SK-N-SH (cell line): Measurements from ENCODE around the gene TTC21A. TPM values are rescaled to one million over a fixed set of nuclear protein-coding genes. Genes with fewer than 3 reads are reported as not detected.

Experiments
- CTCF ChIA-PET: fragments of 300-600, 350-600 bp; formaldehyde crosslinking; extraction: SDS; loops from one replicate; lab custom pipeline; 2021; lab: Yijun Ruan, JAX
- POLR2A ChIA-PET: fragments of 350-600 bp; sonication (Branson Sonifier 250); formaldehyde crosslinking; extraction: SDS; loops from one replicate; lab custom pipeline; 2020; ENCODE audit warnings: antibody characterized with exemption, inconsistent platforms; lab: Yijun Ruan, JAX
- DNase-seq: peaks from one replicate; pipeline ENCODE4 v3.0.0; 2012
- H2AFZ ChIP-seq: fragments of 200-600 bp; sonication (generic); 2 replicates; pipeline ENCODE4 v1.8.1; 2016; ENCODE audit warnings: antibody characterized with exemption, mild to moderate bottlenecking, low read depth
- H3F3A ChIP-seq: fragments of 200-600 bp; sonication (generic); replicated peaks from 2 replicates; pipeline ENCODE3; 2016; ENCODE audit warnings: antibody characterized with exemption, mild to moderate bottlenecking; ENCODE audit not compliant: insufficient read depth
- H3K27ac ChIP-seq, 2 experiments: fragments of 200-500 bp in 1 of 2; fragments of 200-600 bp in 1 of 2; sonication (Bioruptor generic) in 1 of 2; sonication (generic), shearing (Covaris generic) in 1 of 2; 2 replicates each; pipeline versions ENCODE4 v1.5.1 to v1.6.1; 2014 to 2016; ENCODE audit warnings: low read depth in 2 of 2, inconsistent platforms in 1 of 2, low read length in 1 of 2, mild to moderate bottlenecking in 1 of 2, mixed read lengths in 1 of 2
- H3K27me3 ChIP-seq: fragments of 200-600 bp; sonication (generic), shearing (Covaris generic); 2 replicates; pipeline ENCODE4 v1.6.1; 2016; ENCODE audit warnings: mixed run types; ENCODE audit not compliant: insufficient read depth
- H3K36me3 ChIP-seq, 2 experiments: fragments of 200-500 bp in 1 of 2; fragments of 200-600 bp in 1 of 2; sonication (Bioruptor generic) in 1 of 2; sonication (generic) in 1 of 2; replicated peaks in 1 of 2; 2 replicates each; pipeline versions ENCODE3 to v1.5.1; 2014 to 2016; ENCODE audit warnings: low read length in 1 of 2, mild to moderate bottlenecking in 1 of 2; ENCODE audit not compliant: insufficient read depth in 2 of 2, control insufficient read depth in 1 of 2
- H3K4me1 ChIP-seq, 2 experiments: fragments of 200-500 bp in 1 of 2; fragments of 200-600 bp in 1 of 2; sonication (Bioruptor generic) in 1 of 2; sonication (generic), shearing (Covaris generic) in 1 of 2; 2 replicates each; pipeline versions ENCODE4 v1.5.1 to v1.6.1; 2014 to 2016; ENCODE audit warnings: low read depth in 1 of 2, low read length in 1 of 2, mixed run types in 1 of 2; ENCODE audit not compliant: insufficient read depth in 2 of 2, control insufficient read depth in 1 of 2
- H3K4me2 ChIP-seq: fragments of 200-600 bp; sonication (generic), shearing (Covaris generic); 2 replicates; pipeline ENCODE4 v1.6.1; 2017; ENCODE audit warnings: mixed run types
- H3K4me3 ChIP-seq, 2 experiments: fragments of 200-500 bp in 1 of 2; fragments of 200-600 bp in 1 of 2; sonication (Bioruptor generic) in 1 of 2; sonication (generic), shearing (Covaris generic) in 1 of 2; 2 replicates each; pipeline versions ENCODE4 v1.5.1 to v1.8.1; 2014 to 2016; ENCODE audit warnings: low read depth in 2 of 2, inconsistent platforms in 1 of 2, low read length in 1 of 2, mild to moderate bottlenecking in 1 of 2, mixed read lengths in 1 of 2, moderate library complexity in 1 of 2
- H3K79me2 ChIP-seq: fragments of 200-600 bp; sonication (generic); 2 replicates; pipeline ENCODE4 v1.8.1; 2017; ENCODE audit warnings: mild to moderate bottlenecking; ENCODE audit not compliant: insufficient read depth
- H3K9ac ChIP-seq: fragments of 200-600 bp; sonication (generic); 2 replicates; pipeline ENCODE4 v1.6.1; 2017; ENCODE audit warnings: mixed run types
- H3K9me2 ChIP-seq: fragments of 200-600 bp; sonication (generic); 2 replicates; pipeline ENCODE4 v1.6.1; 2017; ENCODE audit warnings: mixed run types
- H3K9me3 ChIP-seq: fragments of 200-600 bp; sonication (generic); 2 replicates; pipeline ENCODE4 v1.6.1; 2017; ENCODE audit warnings: mixed run types, mild to moderate bottlenecking, moderate library complexity
- H4K20me1 ChIP-seq: fragments of 200-600 bp; sonication (generic); 2 replicates; pipeline ENCODE4 v1.6.1; 2017; ENCODE audit warnings: mild to moderate bottlenecking, mixed run types; ENCODE audit not compliant: insufficient read depth
- CHD2 ChIP-seq: fragments of 150-350 bp; IDR thresholded peaks from 2 replicates; pipeline ENCODE4 v1.6.1; 2018; ENCODE audit warnings: low read length; ENCODE audit not compliant: partially characterized antibody
- ELF1 ChIP-seq: IDR thresholded peaks from 2 replicates; pipeline ENCODE4 v1.4.0; 2012
- FOXM1 ChIP-seq: IDR thresholded peaks from 2 replicates; pipeline ENCODE4 v1.4.0; 2012; ENCODE audit warnings: low read depth, mild to moderate bottlenecking
- GABPA ChIP-seq: IDR thresholded peaks from 2 replicates; pipeline ENCODE4 v1.4.0; 2012; ENCODE audit warnings: low read depth, mild to moderate bottlenecking
- MXI1 ChIP-seq: IDR thresholded peaks from 2 replicates; pipeline ENCODE4 v1.6.1; 2012; ENCODE audit warnings: mild to moderate bottlenecking, low read depth, low read length, improper control_type of control experiment
- NRF1 ChIP-seq: IDR thresholded peaks from 2 replicates; pipeline ENCODE4 v1.6.1; 2012; ENCODE audit warnings: low read depth, mild to moderate bottlenecking, low read length
- POLR2AphosphoS5 ChIP-seq: IDR thresholded peaks from 2 replicates; pipeline ENCODE4 v1.6.1; 2012; ENCODE audit warnings: low read depth, low read length
- RCOR1 ChIP-seq: fragments of 150-350 bp; IDR thresholded peaks from 2 replicates; pipeline ENCODE4 v1.6.1; 2017; ENCODE audit warnings: antibody characterized with exemption, low read length
- SMC3 ChIP-seq: IDR thresholded peaks from 2 replicates; pipeline ENCODE4 v1.6.1; 2012; ENCODE audit warnings: low read depth, low read length, improper control_type of control experiment
- TAF1 ChIP-seq: IDR thresholded peaks from 2 replicates; pipeline ENCODE4 v1.6.1; 2012; ENCODE audit warnings: low read depth, mild to moderate bottlenecking, low read length, moderate library complexity, borderline replicate concordance
- TCF12 ChIP-seq: IDR thresholded peaks from 2 replicates; pipeline ENCODE4 v1.4.0; 2012
- TEAD4 ChIP-seq: IDR thresholded peaks from 2 replicates; pipeline ENCODE4 v1.4.0; 2012; ENCODE audit warnings: mild to moderate bottlenecking, borderline replicate concordance; ENCODE audit not compliant: insufficient read depth
- WGBS: methylation state at CpG from one replicate; pipeline ENCODE4 v1.1.6; 2017; ENCODE audit warnings: low lambda C conversion rate; 5-methylcytosine and 5-hydroxymethylcytosine counted together
- polyA plus RNA-seq, 3 experiments: library from polyadenylated mRNA; depleted of rRNA; stranded (reverse); fragments of >200 nt; gene quantifications; 2 replicates each; pipeline ENCODE4 v1.2.3, GENCODE V29; 2012
- TF ChIP-seq, protein P1 (sequence below): fragments of 200-600 bp; sonication (generic); IDR thresholded peaks from 2 replicates; pipeline ENCODE4 v1.6.1; 2017; ENCODE audit warnings: antibody characterized with exemption, mild to moderate bottlenecking, moderate library complexity
- TF ChIP-seq, protein P2 (sequence below): fragments of 150-350 bp; IDR thresholded peaks from 2 replicates; pipeline ENCODE4 v1.6.1; 2016; ENCODE audit warnings: mild to moderate bottlenecking, low read depth, low read length

TTC21A gene
- polyA plus RNA-seq, 1 of the 3 experiments (the other 2 are of a cell fraction): 3.9 TPM

DNA sequence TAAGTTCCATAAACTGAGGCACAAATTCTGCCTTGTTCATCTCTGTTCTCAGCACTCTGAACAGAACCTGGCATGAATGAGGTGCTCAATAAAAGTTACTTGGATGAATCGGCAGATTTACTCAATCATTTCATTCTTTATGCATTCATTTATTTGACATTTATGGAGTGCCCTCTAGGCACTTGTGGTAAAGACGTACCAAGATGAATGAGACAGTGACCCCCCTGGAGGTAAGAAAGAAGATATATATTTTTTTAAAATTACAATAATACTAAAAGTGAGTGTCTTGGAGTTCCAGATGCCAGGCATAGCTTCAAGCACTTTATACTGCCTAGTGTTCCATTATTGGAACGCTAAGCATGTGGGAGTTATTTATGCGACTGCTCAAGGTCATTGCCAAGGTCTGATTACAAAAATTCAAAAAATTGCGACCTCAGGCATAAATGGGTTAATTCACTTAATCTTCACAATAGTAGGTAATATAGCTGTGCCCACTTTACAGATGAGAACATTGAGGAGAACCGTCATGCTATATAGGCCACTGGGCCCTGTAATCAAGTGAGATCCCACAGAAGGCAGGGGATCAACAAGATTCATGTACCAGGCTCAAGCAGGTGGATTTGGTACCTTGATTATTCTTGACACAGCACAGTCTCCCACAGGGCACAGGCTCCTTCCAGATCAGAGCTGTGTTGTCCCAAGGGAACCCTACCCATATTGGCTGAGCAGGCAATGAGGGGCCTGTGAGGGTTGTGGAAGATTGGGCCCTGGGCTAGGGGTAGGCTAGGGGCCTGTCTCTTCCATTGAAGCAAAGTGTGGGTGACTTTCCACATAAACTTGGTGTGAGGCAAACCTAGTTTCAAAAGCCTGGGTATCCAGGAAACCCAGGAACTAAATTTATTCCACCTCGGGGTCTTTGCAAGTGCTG, 74.2 kb downstream of the TTC21A start:
- no peaks in the 10 kb centered on the region for H3K27me3 ChIP-seq
- ChIA-PET POLR2A (no interaction called here), CTCF (interaction anchor here (0.7 to 1.7 kb wide), 5 partner anchors 9 to 107 kb away, joined by 3 to 6 read pairs (median 4); partner anchors contain the start of gene XIRP1)
- peak overlapping the region in 1 of 2 experiments; percentile 39; a peak in 1 of 4 replicates for H3K4me3 ChIP-seq
- H3K36me3 ChIP-seq: no peaks in the 10 kb centered on the region
- DNase-seq: no peak
- H4K20me1 ChIP-seq: no peaks in the 10 kb centered on the region
- no peaks in the 10 kb centered on the region for H3K9me2 ChIP-seq
- WGBS: 80% methylated on average over 7 of the region's 7 CpGs
- no peak for TF ChIP-seq CHD2
- TF ChIP-seq POLR2AphosphoS5: no peak
- TF ChIP-seq SMC3: no peak
- TF ChIP-seq TCF12: no peak
- no peak for TF ChIP-seq TAF1
- no peak for TF ChIP-seq ELF1
- TF ChIP-seq RCOR1: no peak
- no peak for TF ChIP-seq MXI1
- TF ChIP-seq, protein P1, sequence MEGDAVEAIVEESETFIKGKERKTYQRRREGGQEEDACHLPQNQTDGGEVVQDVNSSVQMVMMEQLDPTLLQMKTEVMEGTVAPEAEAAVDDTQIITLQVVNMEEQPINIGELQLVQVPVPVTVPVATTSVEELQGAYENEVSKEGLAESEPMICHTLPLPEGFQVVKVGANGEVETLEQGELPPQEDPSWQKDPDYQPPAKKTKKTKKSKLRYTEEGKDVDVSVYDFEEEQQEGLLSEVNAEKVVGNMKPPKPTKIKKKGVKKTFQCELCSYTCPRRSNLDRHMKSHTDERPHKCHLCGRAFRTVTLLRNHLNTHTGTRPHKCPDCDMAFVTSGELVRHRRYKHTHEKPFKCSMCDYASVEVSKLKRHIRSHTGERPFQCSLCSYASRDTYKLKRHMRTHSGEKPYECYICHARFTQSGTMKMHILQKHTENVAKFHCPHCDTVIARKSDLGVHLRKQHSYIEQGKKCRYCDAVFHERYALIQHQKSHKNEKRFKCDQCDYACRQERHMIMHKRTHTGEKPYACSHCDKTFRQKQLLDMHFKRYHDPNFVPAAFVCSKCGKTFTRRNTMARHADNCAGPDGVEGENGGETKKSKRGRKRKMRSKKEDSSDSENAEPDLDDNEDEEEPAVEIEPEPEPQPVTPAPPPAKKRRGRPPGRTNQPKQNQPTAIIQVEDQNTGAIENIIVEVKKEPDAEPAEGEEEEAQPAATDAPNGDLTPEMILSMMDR: no peak
- TF ChIP-seq NRF1: no peak
- TF ChIP-seq, protein P2, sequence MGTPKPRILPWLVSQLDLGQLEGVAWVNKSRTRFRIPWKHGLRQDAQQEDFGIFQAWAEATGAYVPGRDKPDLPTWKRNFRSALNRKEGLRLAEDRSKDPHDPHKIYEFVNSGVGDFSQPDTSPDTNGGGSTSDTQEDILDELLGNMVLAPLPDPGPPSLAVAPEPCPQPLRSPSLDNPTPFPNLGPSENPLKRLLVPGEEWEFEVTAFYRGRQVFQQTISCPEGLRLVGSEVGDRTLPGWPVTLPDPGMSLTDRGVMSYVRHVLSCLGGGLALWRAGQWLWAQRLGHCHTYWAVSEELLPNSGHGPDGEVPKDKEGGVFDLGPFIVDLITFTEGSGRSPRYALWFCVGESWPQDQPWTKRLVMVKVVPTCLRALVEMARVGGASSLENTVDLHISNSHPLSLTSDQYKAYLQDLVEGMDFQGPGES: no peak
- no peak for TF ChIP-seq FOXM1
- no peak for TF ChIP-seq GABPA
- no peak for TF ChIP-seq TEAD4
- no peaks in the 10 kb centered on the region for H3K9me3 ChIP-seq
- H3K4me2 ChIP-seq: no peak overlapping the region
- H3K27ac ChIP-seq: no peak overlapping the region
- peaks cover 7 to 25% of the 10 kb centered on the region in 2 experiments; a peak in 3 of 4 replicates for H3K4me1 ChIP-seq
- H3K9ac ChIP-seq: no peak overlapping the region
- H3F3A ChIP-seq: peaks cover 10% of the 10 kb centered on the region
- no peaks in the 10 kb centered on the region for H3K79me2 ChIP-seq
- 0 out of 2 replicates have a peak overlapping the region, but pooled peaks have one; percentile 61 for H2AFZ ChIP-seq
